Measurements from ENCODE around the gene CDC37. TPM values are rescaled to one million over a fixed set of nuclear protein-coding genes. Genes with fewer than 3 reads are reported as not detected.

Gene CDC37
- polyA plus RNA-seq (376 to 433 TPM (median 415 TPM) in 3 replicates), polyA minus RNA-seq (116 to 216 TPM (median 123 TPM) in 3 replicates)
- 143 TPM for polyA plus RNA-seq (2011; ENCODE audit: low read depth)
- polyA plus RNA-seq (2011; cell fraction: cytosol; rRNA removed), result 241 and 430 TPM in 2 replicates
- 881 and 1,043 TPM in 2 replicates for polyA plus RNA-seq (2011; cell fraction: nucleus; rRNA removed)
- 131 and 287 TPM in 2 replicates for polyA plus RNA-seq (2012; ENCODE audit: low replicate concordance)
- 174 TPM for polyA minus RNA-seq (2011; cell fraction: cytosol; rRNA and poly(A)+ RNA removed)
- polyA minus RNA-seq (2011; cell fraction: nucleus; rRNA and poly(A)+ RNA removed), result 70.1 and 85.3 TPM in 2 replicates

GRCh38 chr19:10403137-10404021 lies at the start of gene CDC37:
Gene CDC37, minus strand, starts transcription at chr19:10403542. Its CDS starts 63 bp downstream, at chr19:10403479.
- H3K79me2 ChIP-seq (ENCODE audit: control insufficient read depth, insufficient read depth, low read length), result peaks cover 49% of the 10 kb centered on the region
- no peaks in the 10 kb centered on the region for H3K9me3 ChIP-seq (ENCODE audit: control insufficient read depth, low read depth, low read length)
- H3K4me2 ChIP-seq (ENCODE audit: control insufficient read depth, extremely low read depth, insufficient read depth, low read depth, low read length), result peak within 1 kb of the TSS; percentile 98
- H3K9me1 ChIP-seq (ENCODE audit: control insufficient read depth, extremely low read depth, insufficient read depth, low read length), result no peaks in the 10 kb centered on the region
- peak within 1 kb of the TSS; percentile 91 for H3K9ac ChIP-seq (ENCODE audit: control insufficient read depth, extremely low read depth, insufficient read depth, low read length)
- peaks cover 21% of the 10 kb centered on the region for H4K20me1 ChIP-seq (ENCODE audit: control insufficient read depth, extremely low read depth, insufficient read depth, low read length)
- peaks cover 25% of the 10 kb centered on the region for H3K4me1 ChIP-seq (ENCODE audit: control insufficient read depth, extremely low read depth, insufficient read depth, low read length)
- dilution Hi-C loops (cut with MboI; ENCODE audit: extremely low pct_ligation_motif_present, low sequenced_read_pairs), result no loop called here
- DNase-seq (ENCODE audit: low read depth, low spot score) (peak; percentile 72), FAIRE-seq (no peak)
- peak within 1 kb of the TSS; percentile 97 for H2AFZ ChIP-seq (ENCODE audit: control insufficient read depth, low read length)
- H3K27ac ChIP-seq (ENCODE audit: control insufficient read depth, insufficient read depth, low read length), result peak within 1 kb of the TSS; percentile 84
- TF ChIP-seq EZH2 (IDR thresholded peaks at IDR 0.05; ENCODE audit: low read length) (no peak), CTCF (optimal IDR thresholded peaks at IDR 0.05 in 1 of 3, IDR thresholded peaks at IDR 0.05 in 1 of 3, conservative IDR thresholded peaks at IDR 0.05 in 1 of 3; ENCODE audit: extremely low read depth in 1 of 3, insufficient read depth in 2 of 3, low read length in 3 of 3) (no peak)
- H3K4me3 ChIP-seq (ENCODE audit: control insufficient read depth in 2 of 3, extremely low read depth in 1 of 3, insufficient read depth in 2 of 3, low read depth in 1 of 3, low read length in 3 of 3), result peak within 1 kb of the TSS; percentile 91 to 95 (median 93)
- H3K36me3 ChIP-seq (ENCODE audit: control insufficient read depth in 2 of 2, extremely low read depth in 1 of 2, insufficient read depth in 2 of 2, low read length in 2 of 2), result peaks cover 10% of the 10 kb centered on the region in 2 experiments
- peaks cover 21% of the 10 kb centered on the region for H3K27me3 ChIP-seq (ENCODE audit: control insufficient read depth, extremely low read depth, insufficient read depth, low read length)

GRCh38 chr19:10450853-10451609 lies 47.7 kb upstream of the CDC37 start:
- Histone ChIP-seq H4K20me1 (ENCODE audit: control insufficient read depth, extremely low read depth, insufficient read depth, low read length) (no peaks in the 10 kb centered on the region), H3K27me3 (ENCODE audit: control insufficient read depth, extremely low read depth, insufficient read depth, low read length) (no peaks in the 10 kb centered on the region), H3K4me1 (ENCODE audit: control insufficient read depth, extremely low read depth, insufficient read depth, low read length) (no peaks in the 10 kb centered on the region), H3K9ac (ENCODE audit: control insufficient read depth, extremely low read depth, insufficient read depth, low read length) (no peak overlapping the region), H3K4me2 (ENCODE audit: control insufficient read depth, extremely low read depth, insufficient read depth, low read depth, low read length) (no peak overlapping the region), H3K9me1 (ENCODE audit: control insufficient read depth, extremely low read depth, insufficient read depth, low read length) (no peaks in the 10 kb centered on the region), H3K4me3 (ENCODE audit: control insufficient read depth in 2 of 3, extremely low read depth in 1 of 3, insufficient read depth in 2 of 3, low read depth in 1 of 3, low read length in 3 of 3) (no peak overlapping the region), H3K36me3 (ENCODE audit: control insufficient read depth in 2 of 2, extremely low read depth in 1 of 2, insufficient read depth in 2 of 2, low read length in 2 of 2) (no peaks in the 10 kb centered on the region), H3K9me3 (ENCODE audit: control insufficient read depth, low read depth, low read length) (no peaks in the 10 kb centered on the region), H2AFZ (ENCODE audit: control insufficient read depth, low read length) (no peak overlapping the region), H3K79me2 (ENCODE audit: control insufficient read depth, insufficient read depth, low read length) (no peaks in the 10 kb centered on the region), H3K27ac (ENCODE audit: control insufficient read depth, insufficient read depth, low read length) (no peak overlapping the region)
- TF ChIP-seq EZH2 (IDR thresholded peaks at IDR 0.05; ENCODE audit: low read length) (no peak), CTCF (optimal IDR thresholded peaks at IDR 0.05 in 1 of 3, IDR thresholded peaks at IDR 0.05 in 1 of 3, conservative IDR thresholded peaks at IDR 0.05 in 1 of 3; ENCODE audit: extremely low read depth in 1 of 3, insufficient read depth in 2 of 3, low read length in 3 of 3) (no peak)
- dilution Hi-C loops (cut with MboI; ENCODE audit: extremely low pct_ligation_motif_present, low sequenced_read_pairs), result no loop called here
- DNase-seq (ENCODE audit: low read depth, low spot score) (no peak), FAIRE-seq (no peak)
